ENCODE measurements around the gene SGIP1.

The SGIP1 gene

DNA sequence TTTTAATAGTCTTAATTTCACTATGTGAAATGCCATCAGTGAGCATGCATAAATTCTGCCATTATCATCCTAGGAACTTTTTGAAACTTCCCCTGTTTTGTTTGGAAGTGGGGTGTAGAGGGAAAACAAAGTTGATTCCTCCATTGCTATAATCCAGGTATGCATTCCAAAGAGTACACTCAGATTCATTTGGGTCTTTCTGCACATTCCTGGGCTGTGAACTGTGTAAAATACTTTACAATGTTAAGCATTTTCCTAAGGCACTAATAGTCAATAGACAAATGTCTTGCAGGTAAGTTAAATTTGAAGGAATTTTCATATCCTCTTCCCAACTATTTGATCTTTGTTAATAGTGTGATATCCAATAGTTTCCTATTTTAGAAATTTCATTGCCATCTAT is 36.2 kb downstream of the SGIP1 start:
- no peaks in the 10 kb centered on the region for H3K9me2 ChIP-seq (ENCODE audit: low read depth, low read length)
- no peaks in the 10 kb centered on the region for H3K36me3 ChIP-seq (ENCODE audit: insufficient read depth, low read length)
- H3K9me3 ChIP-seq (ENCODE audit: low read length): no peaks in the 10 kb centered on the region
- no peak for TF ChIP-seq EZH2 (IDR thresholded peaks at IDR 0.05; ENCODE audit: borderline replicate concordance, low read length)
- TF ChIP-seq, protein P1, sequence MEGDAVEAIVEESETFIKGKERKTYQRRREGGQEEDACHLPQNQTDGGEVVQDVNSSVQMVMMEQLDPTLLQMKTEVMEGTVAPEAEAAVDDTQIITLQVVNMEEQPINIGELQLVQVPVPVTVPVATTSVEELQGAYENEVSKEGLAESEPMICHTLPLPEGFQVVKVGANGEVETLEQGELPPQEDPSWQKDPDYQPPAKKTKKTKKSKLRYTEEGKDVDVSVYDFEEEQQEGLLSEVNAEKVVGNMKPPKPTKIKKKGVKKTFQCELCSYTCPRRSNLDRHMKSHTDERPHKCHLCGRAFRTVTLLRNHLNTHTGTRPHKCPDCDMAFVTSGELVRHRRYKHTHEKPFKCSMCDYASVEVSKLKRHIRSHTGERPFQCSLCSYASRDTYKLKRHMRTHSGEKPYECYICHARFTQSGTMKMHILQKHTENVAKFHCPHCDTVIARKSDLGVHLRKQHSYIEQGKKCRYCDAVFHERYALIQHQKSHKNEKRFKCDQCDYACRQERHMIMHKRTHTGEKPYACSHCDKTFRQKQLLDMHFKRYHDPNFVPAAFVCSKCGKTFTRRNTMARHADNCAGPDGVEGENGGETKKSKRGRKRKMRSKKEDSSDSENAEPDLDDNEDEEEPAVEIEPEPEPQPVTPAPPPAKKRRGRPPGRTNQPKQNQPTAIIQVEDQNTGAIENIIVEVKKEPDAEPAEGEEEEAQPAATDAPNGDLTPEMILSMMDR (IDR thresholded peaks at IDR 0.05; ENCODE audit: low read length): no peak
- no peak overlapping the region for H3K27ac ChIP-seq (ENCODE audit: low read depth, low read length, poor library complexity, severe bottlenecking)
- H3K9ac ChIP-seq (ENCODE audit: low read length): no peak overlapping the region
- no peaks in the 10 kb centered on the region for H3F3A ChIP-seq (ENCODE audit: insufficient read depth, low read length)
- H4K20me1 ChIP-seq (ENCODE audit: insufficient read depth, low read length): no peaks in the 10 kb centered on the region
- no peaks in the 10 kb centered on the region for H3K4me1 ChIP-seq (ENCODE audit: insufficient read depth, low read length, severe bottlenecking)
- H3K27me3 ChIP-seq (ENCODE audit: insufficient read depth, low read length): no peaks in the 10 kb centered on the region
- no peak overlapping the region for H3K4me2 ChIP-seq (ENCODE audit: low read length)
- H2AFZ ChIP-seq (ENCODE audit: low read length): no peak overlapping the region
- no peaks in the 10 kb centered on the region for H3K79me2 ChIP-seq (ENCODE audit: insufficient read depth, low read length)
- no peak overlapping the region for H3K4me3 ChIP-seq (ENCODE audit: low read depth, low read length, poor library complexity, severe bottlenecking)

DNA sequence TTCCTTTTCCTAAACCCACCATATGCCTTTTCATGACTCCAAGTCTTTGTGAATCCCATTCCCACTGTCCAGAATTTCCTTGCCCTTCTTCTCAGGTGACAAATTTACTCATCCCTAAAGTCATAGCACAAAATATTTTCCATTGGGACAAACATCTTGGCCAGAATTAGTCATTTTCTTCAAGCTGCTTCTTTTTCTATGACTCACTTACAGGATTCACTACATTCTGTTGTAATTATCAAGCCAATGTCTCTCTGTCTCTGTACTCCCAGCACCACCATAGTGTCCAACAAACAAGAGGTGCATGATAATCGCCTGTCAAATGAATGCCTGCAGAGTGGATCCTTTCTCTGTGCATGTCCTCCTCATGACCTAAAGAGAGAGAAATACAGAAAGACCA is 37.8 kb downstream of the SGIP1 start:
- Histone ChIP-seq H3K9me3 (ENCODE audit: low read length) (no peaks in the 10 kb centered on the region), H3K4me2 (ENCODE audit: low read length) (no peak overlapping the region), H3K4me3 (ENCODE audit: low read depth, low read length, poor library complexity, severe bottlenecking) (no peak overlapping the region), H3K27me3 (ENCODE audit: insufficient read depth, low read length) (no peaks in the 10 kb centered on the region), H3K36me3 (ENCODE audit: insufficient read depth, low read length) (no peaks in the 10 kb centered on the region), H3K79me2 (ENCODE audit: insufficient read depth, low read length) (no peaks in the 10 kb centered on the region), H3K27ac (ENCODE audit: low read depth, low read length, poor library complexity, severe bottlenecking) (no peak overlapping the region), H3K4me1 (ENCODE audit: insufficient read depth, low read length, severe bottlenecking) (no peaks in the 10 kb centered on the region), H3F3A (ENCODE audit: insufficient read depth, low read length) (no peaks in the 10 kb centered on the region), H3K9me2 (ENCODE audit: low read depth, low read length) (no peaks in the 10 kb centered on the region), H3K9ac (ENCODE audit: low read length) (no peak overlapping the region), H4K20me1 (ENCODE audit: insufficient read depth, low read length) (no peaks in the 10 kb centered on the region), H2AFZ (ENCODE audit: low read length) (no peak overlapping the region)
- no peak for TF ChIP-seq EZH2 (IDR thresholded peaks at IDR 0.05; ENCODE audit: borderline replicate concordance, low read length)
- TF ChIP-seq, protein P1 (IDR thresholded peaks at IDR 0.05; ENCODE audit: low read length): no peak

DNA sequence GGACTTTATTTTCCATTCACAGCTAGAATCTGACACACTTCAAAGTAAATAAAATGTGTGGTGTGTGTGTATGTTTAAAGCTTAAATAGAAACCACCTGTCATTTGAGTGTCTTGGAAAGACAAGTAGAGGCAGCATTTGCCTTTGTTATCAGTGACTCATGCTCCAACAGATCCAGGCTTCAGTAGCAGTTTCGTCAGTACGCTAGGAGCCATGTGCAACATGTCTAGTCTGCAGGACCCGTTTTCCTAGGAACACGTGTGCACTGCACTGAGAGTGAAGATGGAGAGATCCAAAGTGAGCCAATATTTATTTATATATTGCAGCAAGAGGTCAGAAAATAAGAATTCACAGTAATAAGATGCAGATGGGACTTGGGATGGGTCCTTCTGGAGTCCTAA is 41.8 kb downstream of the SGIP1 start:
- H3F3A ChIP-seq (ENCODE audit: insufficient read depth, low read length): no peaks in the 10 kb centered on the region
- H4K20me1 ChIP-seq (ENCODE audit: insufficient read depth, low read length): no peaks in the 10 kb centered on the region
- no peak overlapping the region for H3K4me3 ChIP-seq (ENCODE audit: low read depth, low read length, poor library complexity, severe bottlenecking)
- H3K4me2 ChIP-seq (ENCODE audit: low read length): no peak overlapping the region
- H3K4me1 ChIP-seq (ENCODE audit: insufficient read depth, low read length, severe bottlenecking): no peaks in the 10 kb centered on the region
- H3K9ac ChIP-seq (ENCODE audit: low read length): no peak overlapping the region
- H3K27me3 ChIP-seq (ENCODE audit: insufficient read depth, low read length): no peaks in the 10 kb centered on the region
- no peak overlapping the region for H2AFZ ChIP-seq (ENCODE audit: low read length)
- H3K9me3 ChIP-seq (ENCODE audit: low read length): no peaks in the 10 kb centered on the region
- H3K79me2 ChIP-seq (ENCODE audit: insufficient read depth, low read length): no peaks in the 10 kb centered on the region
- H3K9me2 ChIP-seq (ENCODE audit: low read depth, low read length): no peaks in the 10 kb centered on the region
- no peak overlapping the region for H3K27ac ChIP-seq (ENCODE audit: low read depth, low read length, poor library complexity, severe bottlenecking)
- H3K36me3 ChIP-seq (ENCODE audit: insufficient read depth, low read length): no peaks in the 10 kb centered on the region
- TF ChIP-seq, protein P1 (IDR thresholded peaks at IDR 0.05; ENCODE audit: low read length): no peak
- no peak for TF ChIP-seq EZH2 (IDR thresholded peaks at IDR 0.05; ENCODE audit: borderline replicate concordance, low read length)
